Ishikawa (cell line): Measurements from ENCODE around the gene ABAT.

Experiments used
- CEBPB ChIP-seq: IDR thresholded peaks from 2 replicates; pipeline ENCODE4 v1.6.1; 2012
- MAX ChIP-seq: IDR thresholded peaks from 2 replicates; pipeline ENCODE4 v1.6.1; 2012
- NFIC ChIP-seq: IDR thresholded peaks from 2 replicates; pipeline ENCODE4 v1.6.1; 2012
- RAD21 ChIP-seq: IDR thresholded peaks from 2 replicates; pipeline ENCODE4 v1.6.1; 2012; ENCODE audit warnings: low read depth
- REST ChIP-seq: IDR thresholded peaks from 2 replicates; pipeline ENCODE4 v1.6.1; 2012; ENCODE audit warnings: low read depth, mild to moderate bottlenecking
- YY1 ChIP-seq: IDR thresholded peaks from 2 replicates; pipeline ENCODE4 v1.6.1; 2012; ENCODE audit warnings: low read depth

GRCh38 chr16:8626946-8627345 lies 47.5 kb upstream of the ABAT start:
- TF ChIP-seq CEBPB (no peak), MAX (no peak), YY1 (no peak), RAD21 (no peak), NFIC (no peak), REST (no peak)
